GM19468 (cell line): ENCODE measurements around the gene HHATL.

Experiments used
- ATAC-seq: cut with Tn5 transposase; IDR thresholded peaks from one replicate; pipeline ENCODE4 v1.9.1; 2021; ENCODE audit warnings: mild to moderate bottlenecking, moderate library complexity, moderate number of reproducible peaks; ENCODE audit not compliant: unreplicated experiment; ENCODE audit errors: extremely low read depth

HHATL gene

GRCh38 chr3:42714171-42714852 lies 11.7 kb upstream of the HHATL start:
- no peak for ATAC-seq

- no peak for ATAC-seq
Measured at GRCh38 chr3:42713747-42714146, 11.1 kb upstream of the HHATL start.

DNA sequence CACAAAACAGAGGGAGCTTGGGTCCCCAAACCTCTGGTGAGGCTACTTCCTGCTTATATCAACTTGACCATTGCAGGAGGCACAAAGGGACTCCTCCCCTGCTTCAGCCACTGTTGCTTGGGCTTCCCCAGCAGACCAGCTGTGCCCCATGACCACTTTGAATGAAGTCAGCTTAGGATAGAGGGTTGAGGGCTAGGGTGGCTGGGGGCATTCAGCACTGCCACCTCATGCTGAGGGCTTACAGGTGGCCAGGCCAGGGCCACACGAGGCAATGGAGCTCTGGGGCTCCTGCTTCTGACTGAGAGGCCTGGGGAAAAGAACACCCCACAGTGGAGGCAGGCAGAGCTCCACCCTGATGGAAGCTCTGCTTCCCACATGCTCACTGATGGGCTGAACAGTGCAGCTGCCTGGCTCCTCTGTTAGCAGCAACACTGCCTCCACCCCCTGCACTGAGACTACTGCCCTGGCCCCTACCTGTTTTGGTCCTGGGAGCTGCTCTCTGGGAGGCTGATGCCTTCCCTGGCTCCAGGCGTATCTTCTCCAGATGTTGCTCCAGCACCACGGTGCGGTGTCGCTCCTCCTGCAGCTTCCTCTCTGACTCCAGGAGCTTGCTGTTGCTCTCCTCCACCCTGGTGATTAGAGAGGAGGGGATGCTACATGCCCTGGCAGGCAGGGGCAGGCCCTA lies 10.2 kb upstream of the HHATL start:
- ATAC-seq = no peak

DNA sequence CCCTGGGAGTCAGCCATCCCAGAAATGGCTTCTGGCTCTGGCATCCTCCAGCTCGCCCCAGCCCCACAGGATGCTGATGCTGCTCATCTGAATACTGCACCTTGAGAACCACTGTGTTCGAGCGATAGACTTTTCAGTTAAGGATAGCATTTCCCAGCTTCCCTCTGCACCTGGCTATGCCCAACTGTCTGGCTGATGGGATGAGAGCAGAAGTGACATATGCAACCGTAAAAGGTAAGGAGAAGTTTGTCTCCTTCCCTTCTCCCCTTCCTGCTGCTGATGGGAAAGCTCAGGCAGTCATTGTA lies 9.7 kb upstream of the HHATL start:
- ATAC-seq = no peak

DNA sequence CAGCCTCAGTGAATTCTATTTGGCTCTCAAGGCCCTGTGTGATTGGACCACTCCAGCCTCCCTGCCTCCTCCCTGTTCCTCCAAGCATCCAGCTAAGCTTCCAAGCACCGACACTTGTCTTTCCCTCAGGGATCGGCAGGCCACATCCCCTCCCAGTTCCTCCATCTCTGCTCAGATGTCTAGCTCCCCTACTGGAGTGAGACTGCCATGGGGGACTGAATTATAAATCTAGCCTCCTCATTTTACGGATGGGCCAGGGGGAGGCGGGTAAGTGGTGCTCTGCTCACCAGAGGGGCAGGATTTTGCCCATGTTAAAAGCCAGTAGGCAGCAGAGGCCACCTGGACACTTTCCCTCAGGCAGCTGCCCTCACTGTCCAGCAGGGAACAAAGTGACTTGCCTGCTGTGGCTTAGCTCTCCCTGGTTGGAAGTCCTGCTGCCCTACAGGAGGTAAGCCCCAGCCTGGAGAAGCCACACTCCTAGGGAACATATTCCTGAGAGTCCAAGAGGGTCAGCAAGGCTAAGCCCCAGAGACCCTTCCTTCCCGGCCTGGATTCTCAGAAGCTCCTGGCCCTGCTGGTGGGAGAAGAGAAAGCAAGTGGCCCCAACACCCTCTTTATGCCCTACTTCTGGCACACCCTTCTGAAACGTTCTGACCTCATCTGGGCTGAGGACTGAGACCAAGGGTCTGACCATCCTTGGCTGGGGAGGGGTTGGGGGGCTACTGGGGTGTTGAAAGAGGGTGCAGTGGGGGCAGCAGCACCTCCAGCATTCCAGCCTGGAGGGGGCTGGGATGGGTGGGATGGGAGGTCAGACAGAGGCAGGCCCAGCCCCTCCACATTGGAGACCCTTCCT lies 9.1 kb upstream of the HHATL start:
- no peak for ATAC-seq

DNA sequence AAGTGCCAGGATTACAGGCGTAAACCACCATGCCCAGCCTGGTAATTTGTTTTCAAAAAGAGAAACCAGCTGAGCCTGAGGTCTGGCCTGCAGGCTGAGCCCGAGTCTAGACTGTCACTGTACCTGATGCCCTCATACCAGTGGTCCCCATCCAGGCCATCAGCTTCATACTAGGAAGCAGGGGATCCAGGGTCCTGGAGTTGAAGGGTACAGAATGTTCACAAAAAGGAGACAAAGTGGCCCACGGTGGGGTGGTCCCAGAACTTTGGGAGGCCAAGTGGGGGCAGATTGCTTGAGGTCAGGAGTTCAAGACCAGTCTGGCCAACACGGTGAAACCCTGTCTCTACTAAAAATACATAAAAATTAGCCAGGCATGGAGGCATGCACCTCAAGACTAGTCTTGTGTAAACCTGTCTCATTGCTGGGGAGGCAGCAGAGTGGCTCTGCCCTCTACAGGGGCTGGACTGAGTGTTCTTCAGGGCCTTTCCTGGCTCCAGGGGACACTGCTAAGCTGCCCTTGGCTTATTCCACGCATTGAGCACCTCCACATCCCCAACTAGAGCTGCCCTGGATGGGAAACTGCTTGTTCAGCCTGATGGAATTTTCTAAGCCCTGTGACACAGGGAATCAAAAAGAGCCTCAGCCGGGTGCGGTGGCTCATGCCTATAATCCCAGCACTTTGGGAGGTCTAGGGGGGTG lies 7.9 kb upstream of the HHATL start:
- ATAC-seq = no peak

GRCh38 chr3:42709621-42710020 lies 7.0 kb upstream of the HHATL start:
- no peak for ATAC-seq

- ATAC-seq = no peak
Measured at GRCh38 chr3:42708611-42709151, 6.1 kb upstream of the HHATL start.

GRCh38 chr3:42707620-42708355 lies 5.2 kb upstream of the HHATL start:
- no peak for ATAC-seq

- ATAC-seq = no peak
Measured at GRCh38 chr3:42706721-42707619, 4.4 kb upstream of the HHATL start.

DNA sequence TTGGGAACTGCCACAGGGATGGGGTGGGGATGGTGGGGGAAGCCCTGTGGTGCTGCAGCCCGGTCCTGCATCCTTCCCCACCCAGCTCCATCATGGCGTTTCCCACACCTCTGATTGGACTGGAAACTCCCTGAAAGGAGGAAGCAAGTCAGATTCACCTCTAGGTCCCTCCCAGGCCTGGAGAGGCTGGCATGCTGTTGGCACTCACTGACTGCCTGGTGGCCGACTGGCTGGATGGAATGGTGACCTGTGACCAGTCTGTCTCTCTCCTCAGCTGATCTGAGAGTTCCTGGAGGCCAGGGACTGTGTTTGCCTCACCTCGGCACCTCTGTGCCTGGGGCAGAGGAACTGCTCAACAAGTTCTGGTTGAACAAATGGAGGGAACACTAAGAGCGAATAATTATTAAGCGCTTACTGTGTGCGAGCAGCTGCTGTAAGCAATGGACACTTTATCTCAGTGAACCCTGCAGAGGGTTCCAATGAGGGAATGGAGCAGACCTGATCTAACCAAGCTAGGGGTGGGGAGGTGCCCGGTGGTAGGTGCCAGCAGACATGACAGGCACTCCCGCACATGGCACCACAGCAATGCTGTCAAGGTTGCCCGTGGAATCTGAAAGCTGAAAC lies 3.5 kb upstream of the HHATL start:
- no peak for ATAC-seq

DNA sequence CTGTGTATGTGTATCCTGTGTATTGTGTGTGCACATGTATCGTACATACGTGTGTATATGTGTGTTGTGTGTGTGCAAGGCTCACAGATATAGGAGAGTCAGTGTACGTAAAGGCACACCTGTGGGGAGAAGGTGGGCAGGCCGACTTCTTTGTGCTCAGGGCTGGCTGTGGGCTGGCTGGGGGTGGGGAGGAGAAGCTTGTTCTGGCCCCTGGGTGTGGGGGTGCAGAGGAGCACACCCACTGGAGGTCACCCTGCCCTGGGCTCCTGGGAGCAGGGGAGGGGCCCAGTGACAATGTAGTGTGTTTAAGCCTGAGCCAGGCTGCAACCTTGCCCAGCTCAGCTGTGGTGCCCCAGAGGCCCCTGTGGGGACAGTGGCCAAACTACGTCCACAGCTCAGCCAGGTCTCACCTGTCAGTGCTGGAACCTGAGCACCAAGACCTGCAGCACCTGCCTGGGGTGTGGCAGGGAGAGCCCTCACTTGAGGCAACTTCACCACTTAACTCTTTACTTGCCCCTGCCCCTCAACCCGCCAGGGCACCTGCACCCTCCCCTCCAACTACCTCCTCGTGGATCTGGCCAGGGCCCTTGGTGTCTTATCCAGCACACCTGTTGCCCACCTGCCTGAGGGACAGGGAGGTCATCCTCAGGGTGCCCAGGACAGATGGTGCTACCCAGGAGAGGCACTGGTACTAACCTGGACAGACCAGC lies 2.6 kb upstream of the HHATL start:
- no peak for ATAC-seq

DNA sequence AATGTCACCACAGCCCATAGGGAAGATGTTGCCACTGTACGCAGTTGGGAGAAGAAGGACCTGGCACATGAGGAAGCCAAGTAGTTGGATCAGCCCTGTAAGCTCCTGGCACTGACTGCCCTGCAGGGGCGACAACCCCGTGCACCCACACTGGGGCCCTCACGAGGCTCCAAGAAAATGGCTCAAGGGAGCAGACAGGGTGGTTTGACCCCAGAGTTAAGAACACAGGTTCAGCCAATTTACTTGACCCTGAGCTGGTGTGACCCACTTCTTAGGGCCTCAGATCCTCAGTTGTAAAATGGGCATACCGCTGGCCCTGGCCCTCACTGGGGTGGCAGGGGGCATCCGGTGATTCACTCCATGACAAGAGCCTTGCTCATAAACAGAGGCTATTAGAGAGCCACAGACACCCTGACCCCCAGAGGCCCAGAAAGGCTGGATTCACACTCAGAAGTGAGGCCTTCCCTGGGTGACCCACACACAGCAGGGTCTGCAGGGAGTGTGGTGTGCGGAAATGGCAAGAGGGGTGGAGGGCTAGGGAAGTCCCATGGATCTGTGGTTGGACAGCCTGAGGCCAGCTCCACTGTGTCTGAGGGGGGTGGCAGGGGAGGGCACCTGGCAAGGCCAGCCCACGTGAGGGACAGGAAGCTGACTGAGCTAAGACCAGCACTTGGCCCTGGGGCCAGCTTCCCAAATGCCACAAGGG lies 1.7 kb upstream of the HHATL start:
- no peak for ATAC-seq

GRCh38 chr3:42703695-42704025 lies 1.1 kb upstream of the HHATL start:
- ATAC-seq = no peak

DNA sequence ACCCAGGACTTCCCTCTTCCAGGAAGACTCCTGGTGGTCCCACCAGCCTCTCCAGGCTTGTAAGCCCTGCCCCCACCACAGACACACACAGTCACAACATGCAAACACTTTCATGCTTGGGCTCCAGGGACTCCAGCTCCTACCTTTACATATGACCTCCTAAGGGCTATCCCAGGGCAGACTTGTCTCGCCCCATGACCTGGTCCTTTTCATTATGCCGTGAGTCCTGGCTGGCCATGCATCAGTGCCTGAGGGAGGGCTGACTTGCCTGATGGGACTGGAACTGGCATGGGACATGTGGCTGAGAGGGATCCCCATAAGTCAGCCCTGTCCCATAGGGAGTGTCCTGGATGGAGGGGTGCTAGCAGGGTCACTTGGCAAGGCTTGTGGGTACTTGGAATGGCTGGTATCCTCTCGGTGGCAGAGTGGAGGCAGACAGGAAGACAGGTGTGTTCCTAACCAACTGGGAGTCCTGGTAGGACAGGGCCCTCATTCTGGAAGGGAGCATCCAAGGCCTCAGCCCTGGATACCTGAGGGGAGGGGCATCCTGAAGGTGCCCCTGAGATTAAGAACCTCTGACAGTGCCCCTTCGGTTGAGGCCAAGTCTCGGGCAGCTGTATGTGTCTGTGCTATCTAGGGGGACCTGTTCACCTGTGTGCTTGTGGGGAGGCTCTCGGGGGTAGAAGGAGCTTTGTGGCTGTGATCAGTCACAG lies 540 bp upstream of the HHATL start:
- ATAC-seq = no peak

DNA sequence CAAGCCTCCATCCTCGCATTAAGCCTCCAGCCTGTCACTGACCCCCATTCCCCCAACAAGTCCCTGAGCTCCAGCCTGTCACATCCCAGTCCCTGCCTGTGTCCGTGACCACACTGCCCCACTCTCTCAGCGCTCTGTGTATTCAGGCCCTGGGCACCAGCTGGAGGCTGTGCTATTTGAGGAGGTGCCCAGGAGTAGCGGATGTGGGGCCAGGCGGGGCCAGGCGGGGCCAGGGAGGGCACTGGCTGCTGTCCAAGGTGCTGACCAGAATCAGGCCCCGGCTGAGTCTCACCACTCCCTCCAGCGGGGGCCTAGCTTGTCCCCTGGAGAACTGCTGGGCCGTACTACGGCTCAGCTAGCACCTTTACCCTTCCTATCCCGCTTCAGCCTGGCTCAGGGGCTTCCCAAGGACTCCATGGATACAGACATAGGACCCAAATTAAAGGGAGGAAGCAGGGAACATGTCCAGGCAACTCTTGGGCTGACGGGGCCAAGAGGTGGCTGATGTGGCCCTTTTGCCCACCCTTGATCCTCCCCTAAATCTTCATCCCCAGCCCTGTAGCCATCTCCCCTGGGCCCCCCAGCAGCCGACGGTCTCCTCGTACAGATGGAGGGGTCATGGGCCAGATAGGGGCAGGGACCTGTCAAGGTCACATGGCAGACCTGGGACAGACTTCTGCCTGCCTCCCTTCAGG lies 1.1 kb downstream of the HHATL start:
- ATAC-seq = no peak
